Measurements from ENCODE around the gene COL4A2.

- TF ChIP-seq POLR2AphosphoS5 (IDR thresholded peaks at IDR 0.05; ENCODE audit: borderline replicate concordance, low read depth, low read length): no peak
- TF ChIP-seq EZH2 (IDR thresholded peaks at IDR 0.05): no peak
- TF ChIP-seq FOXP2 (optimal IDR thresholded peaks at IDR 0.05; ENCODE audit: control extremely low read depth, extremely low read length, insufficient read depth): no peak
Measured at GRCh38 chr13:110340812-110341444, 33.8 kb downstream of the COL4A2 start.
